ENCODE results near the gene ABR. TPM values are rescaled to one million over a fixed set of nuclear protein-coding genes. Genes with fewer than 3 reads are reported as not detected.

The ABR gene
- total RNA-seq, 1 experiment from 2014 or later, result 35.4 TPM

GRCh38 chr17:1033503-1033902, 146.3 kb downstream of the ABR start:
- Histone ChIP-seq H3K36me3 (ENCODE audit: low read depth, low read length) (no peaks in the 10 kb centered on the region), H3K4me1 (ENCODE audit: insufficient read depth, low read length) (no peaks in the 10 kb centered on the region), H3K4me2 (ENCODE audit: low read length) (no peak overlapping the region), H3K9me3 (ENCODE audit: low read length) (no peaks in the 10 kb centered on the region), H3K27ac (ENCODE audit: low read length) (no peak overlapping the region), H3K79me2 (ENCODE audit: low read length) (no peaks in the 10 kb centered on the region), H3K9me2 (replicated peaks; ENCODE audit: low read length) (no peaks in the 10 kb centered on the region), H3K9ac (ENCODE audit: low read length) (no peak overlapping the region), H3K4me3 (ENCODE audit: low read length) (no peak overlapping the region), H3K27me3 (ENCODE audit: low read length) (no peaks in the 10 kb centered on the region), H4K20me1 (ENCODE audit: low read length) (no peaks in the 10 kb centered on the region), H3F3A (ENCODE audit: low read length, unreplicated experiment) (no peaks in the 10 kb centered on the region), H2AFZ (ENCODE audit: low read length) (no peak overlapping the region)
- no TSS peak for BruUV-seq (replicated peaks)
- POLR2A ChIA-PET (ENCODE audit: unreplicated experiment), result no interaction called here
- no peak for DNase-seq
- intact Hi-C loops (cut with micrococcal nuclease), result no loop called here
- TF ChIP-seq EZH2 (IDR thresholded peaks at IDR 0.05; ENCODE audit: low read length, unreplicated experiment) (no peak), CTCF (conservative IDR thresholded peaks at IDR 0.05; ENCODE audit: low read depth, low read length) (no peak), EZH2phosphoT487 (IDR thresholded peaks at IDR 0.05; ENCODE audit: borderline replicate concordance, low read length) (no peak)
- CTCF ChIA-PET, result no interaction called here
- no peak for ATAC-seq

GRCh38 chr17:1032391-1032790, 147.4 kb downstream of the ABR start:
- DNase-seq, result no peak
- Histone ChIP-seq H3K9me3 (ENCODE audit: low read length) (no peaks in the 10 kb centered on the region), H3K4me3 (ENCODE audit: low read length) (no peak overlapping the region), H2AFZ (ENCODE audit: low read length) (no peak overlapping the region), H3F3A (ENCODE audit: low read length, unreplicated experiment) (no peaks in the 10 kb centered on the region), H3K4me1 (ENCODE audit: insufficient read depth, low read length) (no peaks in the 10 kb centered on the region), H3K9me2 (replicated peaks; ENCODE audit: low read length) (no peaks in the 10 kb centered on the region), H3K4me2 (ENCODE audit: low read length) (no peak overlapping the region), H3K27me3 (ENCODE audit: low read length) (no peaks in the 10 kb centered on the region), H3K36me3 (ENCODE audit: low read depth, low read length) (no peaks in the 10 kb centered on the region), H3K79me2 (ENCODE audit: low read length) (no peaks in the 10 kb centered on the region), H3K9ac (ENCODE audit: low read length) (no peak overlapping the region), H4K20me1 (ENCODE audit: low read length) (no peaks in the 10 kb centered on the region), H3K27ac (ENCODE audit: low read length) (no peak overlapping the region)
- POLR2A ChIA-PET (ENCODE audit: unreplicated experiment), result no interaction called here
- intact Hi-C loops (cut with micrococcal nuclease), result no loop called here
- BruUV-seq (replicated peaks), result no TSS peak
- TF ChIP-seq EZH2phosphoT487 (IDR thresholded peaks at IDR 0.05; ENCODE audit: borderline replicate concordance, low read length) (no peak), EZH2 (IDR thresholded peaks at IDR 0.05; ENCODE audit: low read length, unreplicated experiment) (no peak), CTCF (conservative IDR thresholded peaks at IDR 0.05; ENCODE audit: low read depth, low read length) (no peak)
- ATAC-seq, result no peak
- CTCF ChIA-PET, result no interaction called here

GRCh38 chr17:1031711-1032110, 148.1 kb downstream of the ABR start:
- Histone ChIP-seq H3K9me2 (replicated peaks; ENCODE audit: low read length) (no peaks in the 10 kb centered on the region), H3K36me3 (ENCODE audit: low read depth, low read length) (no peaks in the 10 kb centered on the region), H4K20me1 (ENCODE audit: low read length) (no peaks in the 10 kb centered on the region), H3K9me3 (ENCODE audit: low read length) (no peaks in the 10 kb centered on the region), H3K79me2 (ENCODE audit: low read length) (no peaks in the 10 kb centered on the region), H3K4me1 (ENCODE audit: insufficient read depth, low read length) (no peaks in the 10 kb centered on the region), H3K27ac (ENCODE audit: low read length) (no peak overlapping the region), H3K9ac (ENCODE audit: low read length) (no peak overlapping the region), H3K27me3 (ENCODE audit: low read length) (no peaks in the 10 kb centered on the region), H3K4me2 (ENCODE audit: low read length) (no peak overlapping the region), H2AFZ (ENCODE audit: low read length) (no peak overlapping the region), H3K4me3 (ENCODE audit: low read length) (no peak overlapping the region), H3F3A (ENCODE audit: low read length, unreplicated experiment) (no peaks in the 10 kb centered on the region)
- ATAC-seq (no peak), DNase-seq (no peak)
- BruUV-seq (replicated peaks), result no TSS peak
- POLR2A ChIA-PET (ENCODE audit: unreplicated experiment), result no interaction called here
- intact Hi-C loops (cut with micrococcal nuclease), result no loop called here
- CTCF ChIA-PET, result no interaction called here
- TF ChIP-seq CTCF (conservative IDR thresholded peaks at IDR 0.05; ENCODE audit: low read depth, low read length) (no peak), EZH2 (IDR thresholded peaks at IDR 0.05; ENCODE audit: low read length, unreplicated experiment) (no peak), EZH2phosphoT487 (IDR thresholded peaks at IDR 0.05; ENCODE audit: borderline replicate concordance, low read length) (no peak)
